Stimulated activated CD8-positive, alpha-beta memory T cell treated with anti-CD3 and anti-CD28 coated beads, Interleukin-15, amount 100 ng/mL, for 48 hours (primary cell): ENCODE data around the gene ZNF300.
"Not testable (repeated sequence)": the region's sequence is repeated elsewhere in the genome, so short reads cannot be mapped to it uniquely, and the experiment has no call there.

Experiments
- DNase-seq, 2 donors: peaks; one replicate each; pipeline ENCODE4 v3.0.0-alpha.2; 2020; ENCODE audit warnings: low read depth in 2 of 2

Gene ZNF300

GRCh38 chr5:150845185-150845859, 59.5 kb downstream of the ZNF300 start:
- DNase-seq: not testable (repeated sequence)
